OCI-LY1 (cell line): Measurements from ENCODE around the gene SORBS1.

Experiments used
- EZH2 ChIP-seq: fragments of 200-600 bp; sonication (generic), shearing (Covaris generic); IDR thresholded peaks from 2 replicates; pipeline ENCODE4 v1.8.0; 2017; ENCODE audit warnings: borderline replicate concordance, mixed run types, mild to moderate bottlenecking, antibody characterized with exemption, low read length, moderate library complexity, mixed read lengths
- TF ChIP-seq, protein P1 (sequence below): fragments of 200-600 bp; sonication (generic), shearing (Covaris generic); IDR thresholded peaks from 2 replicates; pipeline ENCODE4 v1.5.1; 2017; ENCODE audit warnings: mild to moderate bottlenecking, antibody characterized with exemption, low read length, moderate library complexity, mixed read lengths

GRCh38 chr10:95303535-95303934 lies 257.6 kb downstream of the SORBS1 start:
- TF ChIP-seq, protein P1, sequence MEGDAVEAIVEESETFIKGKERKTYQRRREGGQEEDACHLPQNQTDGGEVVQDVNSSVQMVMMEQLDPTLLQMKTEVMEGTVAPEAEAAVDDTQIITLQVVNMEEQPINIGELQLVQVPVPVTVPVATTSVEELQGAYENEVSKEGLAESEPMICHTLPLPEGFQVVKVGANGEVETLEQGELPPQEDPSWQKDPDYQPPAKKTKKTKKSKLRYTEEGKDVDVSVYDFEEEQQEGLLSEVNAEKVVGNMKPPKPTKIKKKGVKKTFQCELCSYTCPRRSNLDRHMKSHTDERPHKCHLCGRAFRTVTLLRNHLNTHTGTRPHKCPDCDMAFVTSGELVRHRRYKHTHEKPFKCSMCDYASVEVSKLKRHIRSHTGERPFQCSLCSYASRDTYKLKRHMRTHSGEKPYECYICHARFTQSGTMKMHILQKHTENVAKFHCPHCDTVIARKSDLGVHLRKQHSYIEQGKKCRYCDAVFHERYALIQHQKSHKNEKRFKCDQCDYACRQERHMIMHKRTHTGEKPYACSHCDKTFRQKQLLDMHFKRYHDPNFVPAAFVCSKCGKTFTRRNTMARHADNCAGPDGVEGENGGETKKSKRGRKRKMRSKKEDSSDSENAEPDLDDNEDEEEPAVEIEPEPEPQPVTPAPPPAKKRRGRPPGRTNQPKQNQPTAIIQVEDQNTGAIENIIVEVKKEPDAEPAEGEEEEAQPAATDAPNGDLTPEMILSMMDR, result no peak
- TF ChIP-seq EZH2, result no peak
